Right ventricle myocardium superior (tissue), 1 donor: ENCODE data around the gene C19orf38. TPM values are rescaled to one million over a fixed set of nuclear protein-coding genes. Genes with fewer than 3 reads are reported as not detected.

Experiments
- ATAC-seq: fragments of 200-7000 bp; cut with Tn5 transposase; one replicate; pipeline ENCODE4 v1.9.1; 2020; ENCODE audit warnings: mild to moderate bottlenecking; ENCODE audit not compliant: poor library complexity
- DNase-seq: peaks from one replicate; pipeline ENCODE4 v3.0.0-alpha.2; 2020
- intact Hi-C: fragments of 100-400 bp; cut with DNase I; formaldehyde crosslinking; loops from one replicate; pipeline ENCODE4 v1.11.2; 2022
- total RNA-seq: library from RNA; stranded (reverse); fragmentation: NEBNext Ultra II Directional; extraction: Animal tissue kit (Norgen Biotek cat#: 25700); gene quantifications from one replicate; pipeline ENCODE4 v1.2.1, GENCODE V29; 2021
- donor health status: DM: no; HTN: yes; CAD: no; lungs with severe emphysema.

Gene C19orf38
- total RNA-seq, 1 donor from 2014 or later: 0.59 TPM

DNA sequence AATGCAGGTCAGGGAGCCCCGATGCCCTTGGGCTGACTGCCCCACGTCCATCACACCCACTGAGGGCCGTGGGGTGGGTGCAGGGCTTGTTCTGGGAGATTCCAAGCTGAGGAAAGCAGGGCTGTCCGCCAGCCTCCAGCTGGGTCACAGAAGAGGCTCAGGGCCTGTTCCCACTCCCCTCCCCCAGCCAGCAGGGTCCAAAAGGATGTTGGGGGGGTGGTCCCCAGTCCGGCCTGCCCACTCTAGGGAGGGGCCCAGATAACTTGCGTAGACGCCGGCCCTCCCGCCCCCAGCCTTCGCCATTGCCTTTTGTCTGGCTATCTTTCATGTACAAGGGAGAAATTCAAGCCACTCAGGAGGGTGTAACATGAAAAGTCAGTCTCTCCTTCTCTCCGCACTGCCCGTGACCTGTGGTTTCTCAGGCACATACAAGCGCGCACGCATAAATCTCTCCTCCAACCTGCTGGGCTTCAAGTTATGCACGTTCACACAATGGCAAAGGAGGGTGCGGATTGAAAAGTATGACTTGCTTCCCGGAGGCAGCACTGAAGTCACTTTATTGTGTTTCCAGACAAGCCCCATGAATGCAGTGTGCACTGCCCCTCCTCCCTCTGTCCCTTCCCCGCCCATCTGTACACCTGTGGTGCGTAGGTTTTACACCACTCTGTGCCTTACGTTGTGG, 43.3 kb downstream of the C19orf38 start:
- intact Hi-C loops: no loop called here
- DNase-seq: peak; percentile 64

GRCh38 chr19:10892256-10892655, 44.0 kb downstream of the C19orf38 start:
- peak; percentile 76 for ATAC-seq
- intact Hi-C loops: no loop called here
- peak; percentile 58 for DNase-seq

More for the DNA sequence above, 43.3 kb downstream of the C19orf38 start:
- ATAC-seq: peak; percentile 60

DNA sequence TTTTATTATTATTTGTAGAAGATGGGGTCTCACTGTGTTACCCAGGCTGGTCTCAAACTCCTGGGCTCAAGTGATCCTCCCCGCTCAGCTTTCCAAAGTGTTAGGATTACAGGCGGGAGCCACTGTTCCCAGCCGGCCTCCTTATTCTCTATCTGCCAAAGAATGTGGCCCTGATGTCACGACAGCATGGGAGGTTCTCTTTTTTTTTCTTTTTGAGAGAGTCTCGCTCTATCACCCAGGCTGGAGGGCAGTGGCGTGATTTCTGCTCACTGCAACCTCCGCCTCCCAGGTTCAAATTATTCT, 46.6 kb downstream of the C19orf38 start:
- ATAC-seq (no peak), DNase-seq (no peak)
- intact Hi-C loops: no loop called here

- intact Hi-C loops: no loop called here
- ATAC-seq (no peak), DNase-seq (no peak)
Measured at GRCh38 chr19:10895363-10895762, 47.1 kb downstream of the C19orf38 start.

GRCh38 chr19:10895920-10896319, 47.7 kb downstream of the C19orf38 start:
- intact Hi-C loops: no loop called here
- no peak for ATAC-seq
- no peak for DNase-seq

- no peak for DNase-seq
- no peak for ATAC-seq
- intact Hi-C loops: no loop called here
Measured at GRCh38 chr19:10896851-10897526, 48.8 kb downstream of the C19orf38 start.

DNA sequence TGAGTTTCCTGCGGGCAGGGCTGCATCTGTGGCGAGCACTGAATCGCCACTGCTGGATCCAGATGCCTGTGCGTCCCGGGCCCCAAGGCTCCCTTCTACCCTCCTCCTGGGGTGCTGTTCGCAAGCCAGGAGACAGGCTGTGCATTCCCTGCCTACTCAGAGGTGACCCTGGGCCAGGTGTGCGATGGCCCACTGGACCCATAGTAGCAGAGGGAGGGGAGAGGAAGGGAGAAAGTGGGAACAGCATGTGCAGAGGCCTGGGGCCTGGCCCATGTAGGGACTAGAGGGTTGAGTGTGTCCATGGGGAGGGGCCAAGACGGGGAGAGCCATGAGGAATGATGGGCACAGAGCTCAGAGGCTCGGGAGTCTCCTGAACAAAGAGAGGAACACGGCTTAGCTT, 50.4 kb downstream of the C19orf38 start:
- intact Hi-C loops: no loop called here
- ATAC-seq (peak; percentile 12), DNase-seq (no peak)

DNA sequence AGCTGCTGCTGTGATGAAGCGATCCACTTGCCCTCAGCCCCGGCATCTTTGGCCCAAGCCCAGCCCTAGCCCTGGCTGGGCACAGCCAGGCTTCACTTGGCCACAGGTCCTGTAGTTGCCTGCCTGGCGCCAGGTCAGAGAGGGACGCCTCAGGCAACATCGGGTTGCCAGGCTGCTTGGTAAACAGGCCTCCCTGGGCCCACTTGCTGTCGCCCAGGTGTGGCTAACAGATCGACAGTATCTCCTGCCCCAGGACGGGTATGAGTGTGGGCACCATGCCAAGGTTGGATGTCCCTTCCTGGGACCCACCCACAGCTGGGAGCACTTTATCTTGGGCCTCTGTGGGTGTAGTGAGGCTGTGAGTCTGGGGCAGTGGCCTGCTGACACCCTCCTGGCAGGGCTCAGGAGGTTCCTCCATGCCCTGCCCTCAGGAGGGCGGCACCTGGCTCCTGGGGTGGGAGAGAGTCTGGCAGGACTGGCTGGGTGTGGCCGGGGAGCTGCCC, 51.0 kb downstream of the C19orf38 start:
- ATAC-seq: peak; percentile 85
- DNase-seq: peak; percentile 76
- intact Hi-C loops: no loop called here

DNA sequence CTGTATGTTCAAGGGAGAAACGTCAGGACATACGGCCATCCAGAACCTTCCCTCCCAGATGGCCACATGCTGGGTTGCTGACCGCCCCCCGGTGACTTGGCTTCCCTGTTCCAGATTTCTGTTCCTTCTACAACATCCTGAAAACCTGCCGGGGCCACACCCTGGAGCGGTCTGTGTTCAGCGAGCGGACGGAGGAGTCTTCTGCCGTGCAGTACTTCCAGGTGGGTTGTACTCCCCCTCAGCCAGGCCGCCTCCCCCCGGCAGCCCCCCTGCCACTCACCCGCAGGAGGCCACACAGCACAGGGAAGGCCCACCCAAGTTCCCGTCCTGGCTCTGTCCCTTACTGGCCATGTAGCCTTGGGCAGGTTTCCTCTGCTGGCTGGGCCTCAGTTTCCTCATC, 59.7 kb downstream of the C19orf38 start:
- no peak for ATAC-seq
- intact Hi-C loops: no loop called here

DNA sequence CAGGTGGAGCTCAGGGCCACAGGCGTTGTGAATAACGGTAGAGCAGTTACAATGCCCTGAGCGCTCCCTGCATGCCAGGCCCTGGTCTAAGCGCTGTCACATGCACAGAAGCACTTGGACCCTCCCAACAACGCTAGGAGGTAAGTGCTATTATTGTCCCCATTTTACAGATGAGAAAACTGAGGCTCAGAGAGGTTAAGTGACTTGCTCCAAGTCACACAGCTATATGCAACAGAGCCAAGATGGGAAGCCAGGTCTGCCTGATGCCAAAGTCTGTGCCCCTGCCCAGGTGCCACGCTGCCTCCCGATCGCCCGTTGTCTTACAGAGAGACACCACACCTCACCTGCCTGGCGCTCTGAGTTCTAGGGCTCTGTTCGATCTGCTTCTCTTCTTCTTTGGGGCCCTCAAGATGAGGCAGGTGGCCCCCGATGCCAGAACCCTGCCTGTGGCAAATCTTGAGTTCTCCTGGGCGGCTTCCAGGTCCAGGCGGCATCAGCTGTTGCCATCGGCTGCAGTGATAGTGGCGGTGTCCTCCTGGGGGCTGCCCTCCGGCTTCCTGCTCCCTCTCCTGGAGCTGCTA, 60.3 kb downstream of the C19orf38 start:
- intact Hi-C loops: no loop called here
- no peak for DNase-seq
- ATAC-seq: no peak

More for the DNA sequence above, 59.7 kb downstream of the C19orf38 start:
- no peak for DNase-seq

DNA sequence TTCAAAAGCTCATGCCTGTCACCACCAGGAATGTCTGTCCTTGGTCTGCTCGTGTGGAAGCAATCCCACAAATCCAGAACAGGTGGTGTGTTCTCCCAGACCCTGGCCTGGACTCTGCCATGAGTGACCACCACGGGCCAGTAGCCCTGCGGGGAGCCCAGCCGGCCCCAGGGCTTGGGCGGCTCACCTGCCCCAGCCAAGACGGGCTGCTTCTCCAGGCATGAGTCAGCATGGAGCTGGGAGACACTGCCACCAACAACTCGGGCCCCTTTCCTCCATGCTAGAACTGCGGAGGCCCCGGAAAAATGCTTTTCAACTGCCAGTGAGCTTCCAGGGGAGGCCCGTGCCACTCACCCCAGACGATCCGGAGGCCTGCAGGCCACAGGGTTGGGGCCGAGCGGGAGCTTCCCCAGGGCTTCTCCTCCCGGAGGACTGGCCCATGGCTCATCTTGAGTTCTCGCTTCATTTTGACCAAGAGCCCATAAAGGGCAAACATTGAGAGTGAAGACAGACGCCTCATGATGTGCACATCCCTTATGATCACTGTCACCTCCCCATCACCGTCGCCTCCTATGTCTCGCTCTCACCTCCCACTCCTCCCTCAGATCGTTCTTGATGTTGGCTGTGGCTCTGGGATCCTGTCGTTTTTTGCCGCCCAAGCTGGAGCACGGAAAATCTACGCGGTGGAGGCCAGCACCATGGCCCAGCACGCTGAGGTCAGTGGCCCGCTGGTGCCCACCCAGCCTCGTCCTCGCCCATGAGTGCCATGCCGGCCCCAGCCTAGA, 63.6 kb downstream of the C19orf38 start:
- ATAC-seq (no peak), DNase-seq (no peak)
- intact Hi-C loops: no loop called here

GRCh38 chr19:10912619-10913018, 64.4 kb downstream of the C19orf38 start:
- intact Hi-C loops: no loop called here
- DNase-seq: no peak

DNA sequence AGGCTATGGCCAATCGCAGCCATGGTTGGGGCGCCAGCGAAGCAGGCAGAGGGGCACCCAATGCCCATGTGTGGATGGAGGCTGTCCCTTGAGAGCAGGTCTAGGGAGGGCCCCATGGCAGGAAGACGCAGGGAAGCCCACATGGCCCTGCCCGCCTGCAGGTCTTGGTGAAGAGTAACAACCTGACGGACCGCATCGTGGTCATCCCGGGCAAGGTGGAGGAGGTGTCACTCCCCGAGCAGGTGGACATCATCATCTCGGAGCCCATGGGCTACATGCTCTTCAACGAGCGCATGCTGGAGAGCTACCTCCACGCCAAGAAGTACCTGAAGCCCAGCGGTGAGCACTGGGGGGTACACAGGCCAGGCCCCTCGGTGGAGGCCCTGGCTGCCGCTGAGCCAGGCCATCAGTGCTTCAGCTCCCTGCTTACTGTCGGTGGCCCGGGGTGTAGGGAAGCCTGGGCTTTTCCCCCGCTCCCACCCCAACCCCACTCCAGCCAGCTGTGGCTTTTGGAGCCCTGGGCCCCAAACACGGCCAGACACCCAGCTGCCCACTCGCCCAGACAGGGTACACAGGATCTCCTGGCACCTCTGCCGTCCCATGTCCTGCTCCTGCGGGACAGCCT, 65.6 kb downstream of the C19orf38 start:
- ATAC-seq (no peak), DNase-seq (no peak)
- intact Hi-C loops: no loop called here

More at GRCh38 chr19:10912619-10913018, 64.4 kb downstream of the C19orf38 start:
- ATAC-seq: no peak

- ATAC-seq (no peak), DNase-seq (no peak)
- intact Hi-C loops: no loop called here
Measured at GRCh38 chr19:10915130-10916091, 67.2 kb downstream of the C19orf38 start.

GRCh38 chr19:10916602-10917001, 68.4 kb downstream of the C19orf38 start:
- intact Hi-C loops: no loop called here
- ATAC-seq: no peak
- no peak for DNase-seq

- intact Hi-C loops: no loop called here
- peak; percentile 22 for DNase-seq
- no peak for ATAC-seq
Measured at GRCh38 chr19:10918359-10918758, 70.1 kb downstream of the C19orf38 start.
